Esophagus squamous epithelium (tissue), 4 donors: ENCODE measurements around the gene ECE1.

ENCODE experiments used
- POLR2A ChIP-seq, 4 donors: fragments of 450-650 bp; IDR thresholded peaks; one replicate each; pipeline ENCODE4 v1.6.1; 2017; ENCODE audit warnings: antibody characterized with exemption in 4 of 4, mild to moderate bottlenecking in 4 of 4, moderate library complexity in 3 of 4
- TF ChIP-seq, protein P1 (sequence below), 6 experiments: fragments of 450-650 bp in 4 of 6; fragments of 200-600 bp in 2 of 6; sonication (generic) in 2 of 6; IDR thresholded peaks; one replicate each; pipeline ENCODE4 v1.5.1; 2016 to 2019; ENCODE audit warnings: antibody characterized with exemption in 6 of 6, mild to moderate bottlenecking in 4 of 6, moderate library complexity in 4 of 6

DNA sequence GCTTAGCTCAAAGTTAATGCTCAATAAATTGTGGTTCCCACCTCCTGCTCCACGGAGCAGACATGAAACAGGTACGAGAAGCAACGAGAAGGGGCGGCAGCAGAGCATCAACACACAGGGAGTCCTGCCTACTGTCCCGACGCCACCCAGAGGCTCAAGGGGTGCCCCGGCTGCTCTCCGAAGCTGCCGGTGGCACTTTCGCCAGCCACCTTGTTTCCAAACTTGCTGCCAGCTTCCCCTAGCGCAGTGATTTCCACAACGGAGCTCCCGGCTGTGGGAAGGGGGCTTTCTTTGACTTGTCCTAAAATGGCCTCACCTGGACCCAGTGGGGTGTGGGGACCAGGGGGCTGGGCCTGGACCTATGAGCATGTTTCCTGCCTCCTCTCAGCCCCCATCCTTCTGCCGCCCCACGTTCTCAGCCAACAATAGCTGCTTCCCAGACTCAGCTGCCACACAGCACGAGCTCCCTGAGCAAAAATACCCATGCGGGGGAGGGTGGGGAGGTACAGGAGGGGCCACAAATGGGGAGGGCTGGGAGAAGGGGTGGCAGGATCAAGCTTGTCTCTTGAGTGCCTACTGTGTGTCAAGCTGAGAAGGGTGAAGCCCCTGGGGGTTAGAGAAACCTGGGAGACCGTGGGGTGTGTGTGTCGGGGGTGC, 35.6 kb upstream of the ECE1 start:
- TF ChIP-seq POLR2A (IDR thresholded peaks at IDR 0.05), result no peak
- TF ChIP-seq, protein P1, sequence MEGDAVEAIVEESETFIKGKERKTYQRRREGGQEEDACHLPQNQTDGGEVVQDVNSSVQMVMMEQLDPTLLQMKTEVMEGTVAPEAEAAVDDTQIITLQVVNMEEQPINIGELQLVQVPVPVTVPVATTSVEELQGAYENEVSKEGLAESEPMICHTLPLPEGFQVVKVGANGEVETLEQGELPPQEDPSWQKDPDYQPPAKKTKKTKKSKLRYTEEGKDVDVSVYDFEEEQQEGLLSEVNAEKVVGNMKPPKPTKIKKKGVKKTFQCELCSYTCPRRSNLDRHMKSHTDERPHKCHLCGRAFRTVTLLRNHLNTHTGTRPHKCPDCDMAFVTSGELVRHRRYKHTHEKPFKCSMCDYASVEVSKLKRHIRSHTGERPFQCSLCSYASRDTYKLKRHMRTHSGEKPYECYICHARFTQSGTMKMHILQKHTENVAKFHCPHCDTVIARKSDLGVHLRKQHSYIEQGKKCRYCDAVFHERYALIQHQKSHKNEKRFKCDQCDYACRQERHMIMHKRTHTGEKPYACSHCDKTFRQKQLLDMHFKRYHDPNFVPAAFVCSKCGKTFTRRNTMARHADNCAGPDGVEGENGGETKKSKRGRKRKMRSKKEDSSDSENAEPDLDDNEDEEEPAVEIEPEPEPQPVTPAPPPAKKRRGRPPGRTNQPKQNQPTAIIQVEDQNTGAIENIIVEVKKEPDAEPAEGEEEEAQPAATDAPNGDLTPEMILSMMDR (IDR thresholded peaks at IDR 0.05), result no peak
